ENCODE data around the gene PUS3. TPM values are rescaled to one million over a fixed set of nuclear protein-coding genes. Genes with fewer than 3 reads are reported as not detected.
"Not testable (repeated sequence)": the region's sequence is repeated elsewhere in the genome, so short reads cannot be mapped to it uniquely, and the experiment has no call there.

PUS3 gene
- total RNA-seq, 1 donor from 2014 or later, result 14.6 TPM

DNA sequence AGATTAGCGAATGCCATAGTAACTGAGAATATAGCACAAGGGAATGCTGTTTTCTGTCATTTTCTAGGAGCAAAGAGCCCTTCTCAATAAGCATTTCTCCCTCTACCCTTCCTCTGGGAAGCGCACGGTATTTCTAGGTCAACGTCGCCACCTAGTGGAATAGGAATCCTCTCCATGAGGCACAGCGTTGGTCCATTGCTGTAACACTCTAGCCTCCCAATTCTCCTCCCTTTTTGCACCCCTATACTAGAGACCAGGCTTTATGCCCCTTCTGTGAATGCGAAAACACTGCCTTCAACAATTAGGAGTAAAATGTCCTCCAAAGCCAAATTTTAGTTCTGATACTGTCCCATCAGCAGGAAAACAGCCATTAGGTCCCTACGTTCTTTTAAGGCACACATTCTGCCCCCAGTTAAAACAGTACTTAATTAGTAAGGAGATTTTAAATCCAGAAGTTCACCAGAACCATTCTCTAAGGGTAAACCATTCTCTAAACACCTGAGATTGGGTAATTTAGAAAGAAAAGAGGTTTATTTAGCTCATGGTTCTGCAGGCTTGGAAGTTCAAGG, 28.4 kb downstream of the PUS3 start:
- TF ChIP-seq, protein P1, sequence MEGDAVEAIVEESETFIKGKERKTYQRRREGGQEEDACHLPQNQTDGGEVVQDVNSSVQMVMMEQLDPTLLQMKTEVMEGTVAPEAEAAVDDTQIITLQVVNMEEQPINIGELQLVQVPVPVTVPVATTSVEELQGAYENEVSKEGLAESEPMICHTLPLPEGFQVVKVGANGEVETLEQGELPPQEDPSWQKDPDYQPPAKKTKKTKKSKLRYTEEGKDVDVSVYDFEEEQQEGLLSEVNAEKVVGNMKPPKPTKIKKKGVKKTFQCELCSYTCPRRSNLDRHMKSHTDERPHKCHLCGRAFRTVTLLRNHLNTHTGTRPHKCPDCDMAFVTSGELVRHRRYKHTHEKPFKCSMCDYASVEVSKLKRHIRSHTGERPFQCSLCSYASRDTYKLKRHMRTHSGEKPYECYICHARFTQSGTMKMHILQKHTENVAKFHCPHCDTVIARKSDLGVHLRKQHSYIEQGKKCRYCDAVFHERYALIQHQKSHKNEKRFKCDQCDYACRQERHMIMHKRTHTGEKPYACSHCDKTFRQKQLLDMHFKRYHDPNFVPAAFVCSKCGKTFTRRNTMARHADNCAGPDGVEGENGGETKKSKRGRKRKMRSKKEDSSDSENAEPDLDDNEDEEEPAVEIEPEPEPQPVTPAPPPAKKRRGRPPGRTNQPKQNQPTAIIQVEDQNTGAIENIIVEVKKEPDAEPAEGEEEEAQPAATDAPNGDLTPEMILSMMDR (IDR thresholded peaks at IDR 0.05), result peak; percentile 84
- Mint-ChIP-seq H3K4me3 (ENCODE audit: unreplicated experiment) (peak overlapping the region; percentile 70), H3K27ac (ENCODE audit: unreplicated experiment) (peak overlapping the region; percentile 41), H3K9me3 (ENCODE audit: unreplicated experiment) (no peaks in the 10 kb centered on the region), H3K4me1 (ENCODE audit: unreplicated experiment) (peaks cover 2% of the 10 kb centered on the region), H3K36me3 (ENCODE audit: unreplicated experiment) (no peaks in the 10 kb centered on the region), H3K27me3 (ENCODE audit: unreplicated experiment) (peaks cover 49% of the 10 kb centered on the region)
- no peak for DNase-seq (ENCODE audit: extremely low spot score, unreplicated experiment)

- Mint-ChIP-seq H3K9me3 (ENCODE audit: unreplicated experiment) (no peaks in the 10 kb centered on the region), H3K27ac (ENCODE audit: unreplicated experiment) (peak overlapping the region; percentile 41), H3K27me3 (ENCODE audit: unreplicated experiment) (peaks cover 53% of the 10 kb centered on the region), H3K36me3 (ENCODE audit: unreplicated experiment) (no peaks in the 10 kb centered on the region), H3K4me1 (ENCODE audit: unreplicated experiment) (peaks cover 2% of the 10 kb centered on the region), H3K4me3 (ENCODE audit: unreplicated experiment) (peak overlapping the region; percentile 70)
- TF ChIP-seq, protein P1 (IDR thresholded peaks at IDR 0.05), result no peak
- DNase-seq (ENCODE audit: extremely low spot score, unreplicated experiment), result no peak
Observed at GRCh38 chr11:125873881-125874555, 29.0 kb downstream of the PUS3 start.

- H3K27me3 Mint-ChIP-seq (ENCODE audit: unreplicated experiment), result peaks cover 44% of the 10 kb centered on the region
- H3K4me1 Mint-ChIP-seq (ENCODE audit: unreplicated experiment), result peaks cover 2% of the 10 kb centered on the region
- H3K4me3 Mint-ChIP-seq (ENCODE audit: unreplicated experiment), result no peak overlapping the region
- DNase-seq (ENCODE audit: extremely low spot score, unreplicated experiment), result no peak
- H3K9me3 Mint-ChIP-seq (ENCODE audit: unreplicated experiment), result no peaks in the 10 kb centered on the region
- H3K27ac Mint-ChIP-seq (ENCODE audit: unreplicated experiment), result no peak overlapping the region
- TF ChIP-seq, protein P1 (IDR thresholded peaks at IDR 0.05), result no peak
- H3K36me3 Mint-ChIP-seq (ENCODE audit: unreplicated experiment), result no peaks in the 10 kb centered on the region
Observed at GRCh38 chr11:125872138-125872491, 30.9 kb downstream of the PUS3 start.

- peaks cover 2% of the 10 kb centered on the region for H3K4me1 Mint-ChIP-seq (ENCODE audit: unreplicated experiment)
- H3K36me3 Mint-ChIP-seq (ENCODE audit: unreplicated experiment), result no peaks in the 10 kb centered on the region
- no peak overlapping the region for H3K27ac Mint-ChIP-seq (ENCODE audit: unreplicated experiment)
- H3K4me3 Mint-ChIP-seq (ENCODE audit: unreplicated experiment), result no peak overlapping the region
- no peaks in the 10 kb centered on the region for H3K9me3 Mint-ChIP-seq (ENCODE audit: unreplicated experiment)
- TF ChIP-seq, protein P1 (IDR thresholded peaks at IDR 0.05), result peak; percentile 64
- DNase-seq (ENCODE audit: extremely low spot score, unreplicated experiment), result no peak
- peaks cover 44% of the 10 kb centered on the region for H3K27me3 Mint-ChIP-seq (ENCODE audit: unreplicated experiment)
Observed at GRCh38 chr11:125871391-125872137, 31.4 kb downstream of the PUS3 start.

DNA sequence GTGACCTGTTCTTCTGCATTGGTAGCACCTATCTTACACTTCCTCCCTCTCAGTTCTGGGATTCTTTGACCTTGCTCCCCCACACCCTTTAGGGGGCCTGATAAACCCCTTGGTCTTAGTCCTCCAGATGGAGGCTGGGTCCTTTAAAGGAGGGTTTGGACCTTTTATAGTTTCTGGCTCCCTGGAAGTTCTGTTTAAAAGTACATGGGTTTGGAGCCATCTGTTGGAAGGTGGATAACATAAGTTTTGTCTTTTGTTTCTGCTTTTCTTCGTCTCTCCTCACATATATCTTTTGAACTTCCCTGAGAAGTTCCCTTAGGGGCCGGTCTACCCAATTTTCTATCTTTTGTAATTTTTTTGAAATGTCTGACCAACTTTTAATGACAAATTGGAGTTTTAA, 33.5 kb downstream of the PUS3 start:
- Mint-ChIP-seq H3K4me3 (ENCODE audit: unreplicated experiment) (no peak overlapping the region), H3K27me3 (ENCODE audit: unreplicated experiment) (peaks cover 30% of the 10 kb centered on the region), H3K9me3 (ENCODE audit: unreplicated experiment) (no peaks in the 10 kb centered on the region), H3K27ac (ENCODE audit: unreplicated experiment) (no peak overlapping the region), H3K4me1 (ENCODE audit: unreplicated experiment) (peaks cover 2% of the 10 kb centered on the region), H3K36me3 (ENCODE audit: unreplicated experiment) (no peaks in the 10 kb centered on the region)
- TF ChIP-seq, protein P1 (IDR thresholded peaks at IDR 0.05), result no peak
- DNase-seq (ENCODE audit: extremely low spot score, unreplicated experiment), result no peak

DNA sequence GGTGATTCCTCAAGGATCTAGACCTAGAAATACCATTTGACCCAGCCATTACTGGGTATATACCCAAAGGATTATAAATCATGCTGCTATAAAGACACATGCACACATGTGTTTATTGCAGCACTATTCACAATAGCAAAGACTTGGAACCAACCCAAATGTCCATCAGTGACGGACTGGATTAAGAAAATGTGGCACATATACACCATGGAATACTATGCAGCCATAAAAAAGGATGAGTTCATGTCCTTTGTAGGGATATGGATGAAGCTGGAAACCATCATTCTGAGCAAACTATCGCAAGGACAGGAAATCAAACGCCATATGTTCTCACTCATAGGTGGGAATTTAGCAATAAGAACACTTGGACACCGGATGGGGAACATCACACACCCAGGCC, 37.7 kb downstream of the PUS3 start:
- H3K9me3 Mint-ChIP-seq (ENCODE audit: unreplicated experiment); H3K36me3 Mint-ChIP-seq (ENCODE audit: unreplicated experiment); H3K27ac Mint-ChIP-seq (ENCODE audit: unreplicated experiment); H3K4me1 Mint-ChIP-seq (ENCODE audit: unreplicated experiment); DNase-seq (ENCODE audit: extremely low spot score, unreplicated experiment); H3K4me3 Mint-ChIP-seq (ENCODE audit: unreplicated experiment): not testable (repeated sequence)
- H3K27me3 Mint-ChIP-seq (ENCODE audit: unreplicated experiment), result peaks cover 14% of the 10 kb centered on the region

GRCh38 chr11:125862786-125863185, 40.2 kb downstream of the PUS3 start:
- DNase-seq (ENCODE audit: extremely low spot score, unreplicated experiment); H3K9me3 Mint-ChIP-seq (ENCODE audit: unreplicated experiment); H3K27ac Mint-ChIP-seq (ENCODE audit: unreplicated experiment); H3K4me1 Mint-ChIP-seq (ENCODE audit: unreplicated experiment); H3K4me3 Mint-ChIP-seq (ENCODE audit: unreplicated experiment); H3K27me3 Mint-ChIP-seq (ENCODE audit: unreplicated experiment); H3K36me3 Mint-ChIP-seq (ENCODE audit: unreplicated experiment): not testable (repeated sequence)
